Measurements from ENCODE around the gene ACER3.

DNA sequence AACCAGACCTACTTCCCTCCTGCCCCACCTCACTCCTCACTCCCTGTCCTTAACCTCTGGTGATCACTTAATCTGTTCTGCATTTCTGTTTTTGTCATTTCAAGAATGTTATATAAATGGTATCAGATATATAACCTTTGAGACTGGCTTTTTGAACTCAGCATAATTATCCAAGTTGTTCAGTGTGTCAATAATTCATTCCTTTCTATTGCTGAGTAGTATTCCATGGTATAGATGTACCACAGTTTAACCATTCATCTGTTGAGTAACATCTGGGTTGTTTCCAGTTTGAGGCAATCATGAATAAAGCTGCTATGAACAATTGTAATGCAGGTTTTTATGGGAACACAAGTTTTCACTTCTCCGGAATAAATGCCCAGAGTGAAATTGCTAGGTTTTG, 138.9 kb downstream of the ACER3 start:
- TF ChIP-seq CTCF (IDR thresholded peaks at IDR 0.05) (no peak), POLR2A (IDR thresholded peaks at IDR 0.05) (no peak)

Measured in sigmoid colon (tissue), 3 donors.